Erythroblast (primary cell): Measurements from ENCODE around the gene SPATS2.

Experiments
- GATA1 ChIP-seq: IDR thresholded peaks from 2 replicates; pipeline ENCODE4 v1.6.1; 2011; ENCODE audit warnings: low read depth, mild to moderate bottlenecking, control low read depth, low read length, moderate library complexity
- POLR2A ChIP-seq: IDR thresholded peaks from 2 replicates; pipeline ENCODE4 v1.6.1; 2011; ENCODE audit warnings: mild to moderate bottlenecking, low read length

- TF ChIP-seq POLR2A, result no peak
- no peak for TF ChIP-seq GATA1
Observed at GRCh38 chr12:49548822-49549648, 181.8 kb downstream of the SPATS2 start.
